Neural progenitor cell (in vitro differentiated cells): Measurements from ENCODE around the gene CHD9NB. TPM values are rescaled to one million over a fixed set of nuclear protein-coding genes. Genes with fewer than 3 reads are reported as not detected.
A peak's percentile ranks its signal among the peaks of the same experiment; 100 is the strongest.

ENCODE experiments used
- DNase-seq: peaks from one replicate; pipeline ENCODE4 v3.0.0-alpha.2; 2016; ENCODE audit warnings: low spot score
- H2AFZ ChIP-seq: fragments of 200-600 bp; sonication (generic); replicated peaks from 2 replicates; pipeline ENCODE4 v1.6.1; 2016; ENCODE audit warnings: antibody characterized with exemption
- H3F3A ChIP-seq: fragments of 200-600 bp; sonication (generic); 2 replicates; pipeline ENCODE4 v1.6.1; 2016; ENCODE audit warnings: antibody characterized with exemption, low read depth
- H3K27ac ChIP-seq: fragments of 200-600 bp; sonication (generic); 2 replicates; pipeline ENCODE4 v1.5.1; 2016; ENCODE audit warnings: mild to moderate bottlenecking
- H3K27me3 ChIP-seq: fragments of 200-600 bp; sonication (generic); 2 replicates; pipeline ENCODE4 v1.6.1; 2016; ENCODE audit warnings: mild to moderate bottlenecking, moderate library complexity
- H3K36me3 ChIP-seq: fragments of 200-600 bp; sonication (generic); 2 replicates; pipeline ENCODE4 v1.5.1; 2016
- H3K4me1 ChIP-seq: fragments of 200-600 bp; sonication (generic); 2 replicates; pipeline ENCODE4 v1.6.1; 2016; ENCODE audit warnings: mixed run types
- H3K4me2 ChIP-seq: fragments of 200-600 bp; sonication (generic); 2 replicates; pipeline ENCODE4 v1.6.1; 2016
- H3K4me3 ChIP-seq: fragments of 200-600 bp; sonication (generic); 2 replicates; pipeline ENCODE4 v1.5.1; 2016
- H3K79me2 ChIP-seq: fragments of 200-600 bp; sonication (generic); 2 replicates; pipeline ENCODE4 v1.6.1; 2016; ENCODE audit warnings: low read depth
- H3K9ac ChIP-seq: fragments of 200-600 bp; sonication (generic); 2 replicates; pipeline ENCODE4 v1.6.1; 2016
- H3K9me3 ChIP-seq: fragments of 200-600 bp; sonication (generic); 2 replicates; pipeline ENCODE4 v1.5.1; 2016; ENCODE audit warnings: low read depth
- H4K20me1 ChIP-seq: fragments of 200-600 bp; sonication (generic); 2 replicates; pipeline ENCODE4 v1.6.1; 2016; ENCODE audit warnings: low read depth
- H3K27ac Mint-ChIP-seq: 3 replicates; pipeline ENCODE4 v1.8.0; 2021; ENCODE audit warnings: mixed read lengths
- H3K27me3 Mint-ChIP-seq: 2 replicates; pipeline ENCODE4 v1.8.0; 2022; ENCODE audit warnings: low read depth, mild to moderate bottlenecking, inconsistent platforms, moderate library complexity, mixed read lengths; ENCODE audit not compliant: insufficient read depth
- H3K36me3 Mint-ChIP-seq: 3 replicates; pipeline ENCODE4 v1.8.0; 2021; ENCODE audit warnings: mixed read lengths
- H3K4me1 Mint-ChIP-seq: 3 replicates; pipeline ENCODE4 v1.8.0; 2021; ENCODE audit warnings: mixed read lengths
- H3K4me3 Mint-ChIP-seq: 3 replicates; pipeline ENCODE4 v1.8.0; 2021; ENCODE audit warnings: mild to moderate bottlenecking, moderate library complexity, mixed read lengths
- H3K9me3 Mint-ChIP-seq: 3 replicates; pipeline ENCODE4 v1.8.0; 2020; ENCODE audit warnings: mixed read lengths
- EZH2 ChIP-seq: fragments of 200-600 bp; sonication (generic); IDR thresholded peaks from 2 replicates; pipeline ENCODE4 v1.6.1; 2017; ENCODE audit warnings: antibody characterized with exemption, mild to moderate bottlenecking, moderate library complexity
- EZH2phosphoT487 ChIP-seq: fragments of 200-600 bp; sonication (generic); IDR thresholded peaks from 2 replicates; pipeline ENCODE4 v1.6.1; 2017; ENCODE audit warnings: antibody characterized with exemption
- total RNA-seq: library from RNA; depleted of rRNA; stranded (reverse); fragments of >200 nt; gene quantifications from 2 replicates; pipeline ENCODE4 v1.2.3, GENCODE V29; 2015; ENCODE audit warnings: low replicate concordance
- TF ChIP-seq, protein P1 (sequence below): fragments of 200-600 bp; sonication (generic); IDR thresholded peaks from 2 replicates; pipeline ENCODE4 v1.5.1; 2017; ENCODE audit warnings: antibody characterized with exemption, mild to moderate bottlenecking

The CHD9NB gene
- total RNA-seq, 1 donor from 2014 or later: 4.1 TPM

DNA sequence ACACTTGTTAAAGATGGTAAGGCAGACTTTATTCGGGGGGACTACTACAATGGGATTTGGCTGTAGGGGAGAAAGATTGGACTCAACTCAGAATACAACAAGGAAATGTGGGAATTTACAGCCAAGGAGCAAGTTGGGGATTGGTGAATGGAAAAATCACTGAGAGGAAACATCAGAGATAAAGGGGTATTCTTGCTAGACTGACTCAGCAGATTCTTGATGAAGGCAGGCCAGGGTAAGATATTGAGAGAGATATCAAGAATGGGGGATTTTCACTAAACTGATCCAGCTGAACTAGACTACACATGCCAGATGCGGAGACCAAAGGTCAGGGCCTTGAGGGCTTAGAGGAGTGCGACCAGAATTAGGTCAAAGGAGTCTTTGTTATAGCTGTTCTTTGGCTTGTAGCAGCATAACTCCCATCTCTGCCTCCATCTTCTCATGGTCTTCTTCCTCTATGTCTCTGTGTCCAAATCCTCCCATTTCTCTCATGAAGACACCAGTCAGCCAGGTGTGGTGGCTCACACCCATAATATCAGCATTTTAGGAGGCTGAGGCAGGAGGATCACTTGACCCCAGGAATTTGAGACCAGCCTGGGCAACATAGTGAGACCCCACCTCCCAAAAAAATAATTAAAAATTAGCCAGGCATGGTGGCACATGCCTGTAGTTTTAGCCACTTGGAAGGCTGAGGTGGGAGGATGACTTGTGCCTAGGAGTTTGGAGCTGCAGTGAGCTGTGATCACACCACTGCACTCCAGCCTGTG lies 17.3 kb downstream of the CHD9NB start:
- H2AFZ ChIP-seq: no peak overlapping the region
- H3K9ac ChIP-seq: no peak overlapping the region
- peaks cover 2% of the 10 kb centered on the region for H3K27me3 Mint-ChIP-seq
- peaks cover 19% of the 10 kb centered on the region for H3K4me1 Mint-ChIP-seq
- H3K27me3 ChIP-seq: no peaks in the 10 kb centered on the region
- H3K4me1 ChIP-seq: peaks cover 8% of the 10 kb centered on the region
- H3K36me3 ChIP-seq: no peaks in the 10 kb centered on the region
- no peaks in the 10 kb centered on the region for H3K9me3 ChIP-seq
- peaks cover 13% of the 10 kb centered on the region for H3K9me3 Mint-ChIP-seq
- no peak overlapping the region for H3K27ac ChIP-seq
- TF ChIP-seq, protein P1, sequence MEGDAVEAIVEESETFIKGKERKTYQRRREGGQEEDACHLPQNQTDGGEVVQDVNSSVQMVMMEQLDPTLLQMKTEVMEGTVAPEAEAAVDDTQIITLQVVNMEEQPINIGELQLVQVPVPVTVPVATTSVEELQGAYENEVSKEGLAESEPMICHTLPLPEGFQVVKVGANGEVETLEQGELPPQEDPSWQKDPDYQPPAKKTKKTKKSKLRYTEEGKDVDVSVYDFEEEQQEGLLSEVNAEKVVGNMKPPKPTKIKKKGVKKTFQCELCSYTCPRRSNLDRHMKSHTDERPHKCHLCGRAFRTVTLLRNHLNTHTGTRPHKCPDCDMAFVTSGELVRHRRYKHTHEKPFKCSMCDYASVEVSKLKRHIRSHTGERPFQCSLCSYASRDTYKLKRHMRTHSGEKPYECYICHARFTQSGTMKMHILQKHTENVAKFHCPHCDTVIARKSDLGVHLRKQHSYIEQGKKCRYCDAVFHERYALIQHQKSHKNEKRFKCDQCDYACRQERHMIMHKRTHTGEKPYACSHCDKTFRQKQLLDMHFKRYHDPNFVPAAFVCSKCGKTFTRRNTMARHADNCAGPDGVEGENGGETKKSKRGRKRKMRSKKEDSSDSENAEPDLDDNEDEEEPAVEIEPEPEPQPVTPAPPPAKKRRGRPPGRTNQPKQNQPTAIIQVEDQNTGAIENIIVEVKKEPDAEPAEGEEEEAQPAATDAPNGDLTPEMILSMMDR: no peak
- TF ChIP-seq EZH2: no peak
- TF ChIP-seq EZH2phosphoT487: no peak
- peaks cover 5% of the 10 kb centered on the region for H3K36me3 Mint-ChIP-seq
- H3K4me3 Mint-ChIP-seq: no peak overlapping the region
- H3F3A ChIP-seq: peaks cover 2% of the 10 kb centered on the region
- H3K4me2 ChIP-seq: no peak overlapping the region
- DNase-seq: no peak
- no peak overlapping the region for H3K27ac Mint-ChIP-seq
- H4K20me1 ChIP-seq: no peaks in the 10 kb centered on the region
- H3K79me2 ChIP-seq: peaks cover 2% of the 10 kb centered on the region
- no peak overlapping the region for H3K4me3 ChIP-seq

DNA sequence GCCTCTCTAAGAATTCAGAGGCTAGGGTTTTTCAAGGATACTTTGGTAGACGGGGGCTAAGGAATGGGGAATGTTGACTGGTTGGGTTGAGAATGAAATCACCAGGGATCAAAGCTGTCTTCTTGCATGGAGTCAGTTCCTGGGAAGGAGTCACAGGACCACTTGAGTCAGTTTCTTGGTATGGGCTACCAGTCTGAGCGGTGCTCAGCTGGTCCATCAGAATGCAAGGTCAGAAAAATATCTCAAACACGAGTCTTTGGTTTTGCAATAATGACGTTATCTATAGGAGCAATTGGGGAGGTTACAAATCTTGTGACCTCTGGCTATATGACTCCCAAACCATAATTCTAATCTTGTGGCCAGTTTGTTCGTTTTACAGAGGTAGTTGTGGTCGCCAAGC lies 18.4 kb downstream of the CHD9NB start:
- Mint-ChIP-seq H3K4me3 (no peak overlapping the region), H3K9me3 (peaks cover 11% of the 10 kb centered on the region), H3K4me1 (peaks cover 17% of the 10 kb centered on the region), H3K27ac (no peak overlapping the region), H3K36me3 (peaks cover 5% of the 10 kb centered on the region), H3K27me3 (no peaks in the 10 kb centered on the region)
- Histone ChIP-seq H3K36me3 (no peaks in the 10 kb centered on the region), H3F3A (no peaks in the 10 kb centered on the region), H3K27ac (no peak overlapping the region), H3K4me1 (peaks cover 8% of the 10 kb centered on the region), H2AFZ (no peak overlapping the region), H3K79me2 (no peaks in the 10 kb centered on the region), H4K20me1 (no peaks in the 10 kb centered on the region), H3K4me3 (no peak overlapping the region), H3K9ac (no peak overlapping the region), H3K9me3 (no peaks in the 10 kb centered on the region), H3K27me3 (no peaks in the 10 kb centered on the region), H3K4me2 (no peak overlapping the region)
- DNase-seq: no peak
- no peak for TF ChIP-seq EZH2
- TF ChIP-seq EZH2phosphoT487: no peak
- TF ChIP-seq, protein P1: no peak

GRCh38 chr16:53031323-53031942 lies 21.3 kb downstream of the CHD9NB start:
- H3K27me3 ChIP-seq: no peaks in the 10 kb centered on the region
- no peaks in the 10 kb centered on the region for H3K36me3 ChIP-seq
- no peak overlapping the region for H3K9ac ChIP-seq
- H3K4me1 ChIP-seq: peaks cover 8% of the 10 kb centered on the region
- H3K4me3 ChIP-seq: no peak overlapping the region
- no peak overlapping the region for H2AFZ ChIP-seq
- H3K36me3 Mint-ChIP-seq: peaks cover 2% of the 10 kb centered on the region
- peak overlapping the region; percentile 24 for H3K27ac Mint-ChIP-seq
- H3K9me3 ChIP-seq: no peaks in the 10 kb centered on the region
- TF ChIP-seq EZH2phosphoT487 (no peak), EZH2 (no peak)
- TF ChIP-seq, protein P1: no peak
- no peaks in the 10 kb centered on the region for H3K79me2 ChIP-seq
- no peak for DNase-seq
- peaks cover 11% of the 10 kb centered on the region for H3K9me3 Mint-ChIP-seq
- H3K4me3 Mint-ChIP-seq: no peak overlapping the region
- H3F3A ChIP-seq: no peaks in the 10 kb centered on the region
- H3K27me3 Mint-ChIP-seq: no peaks in the 10 kb centered on the region
- H3K4me2 ChIP-seq: no peak overlapping the region
- peaks cover 13% of the 10 kb centered on the region for H3K4me1 Mint-ChIP-seq
- H3K27ac ChIP-seq: no peak overlapping the region
- H4K20me1 ChIP-seq: no peaks in the 10 kb centered on the region
